Measurements from ENCODE around the gene RHEX. TPM values are rescaled to one million over a fixed set of nuclear protein-coding genes. Genes with fewer than 3 reads are reported as not detected.

Gene RHEX
- polyA plus RNA-seq, 2 of the 4 experiments (the other 2 are of a cell fraction) = not detected

DNA sequence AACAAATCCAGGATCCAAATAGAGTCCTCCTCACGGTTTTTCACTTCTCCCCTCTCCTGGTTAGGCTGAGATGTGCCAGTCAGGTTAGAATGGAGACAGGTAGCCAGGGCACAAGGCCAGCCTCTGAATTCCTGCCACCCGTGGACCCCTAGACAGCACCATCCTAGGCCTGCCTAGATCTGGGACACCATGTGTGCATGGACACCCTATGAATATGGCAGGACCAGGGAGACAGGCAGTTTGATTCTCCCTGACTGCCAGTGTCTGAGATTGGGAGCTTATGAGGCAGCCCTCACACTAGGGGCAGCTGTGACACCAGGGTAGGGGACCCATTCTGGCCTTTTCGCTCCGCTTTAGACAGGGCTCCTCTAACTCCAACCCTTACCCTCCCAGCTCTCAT, 56.7 kb downstream of the RHEX start:
- DNase-seq (ENCODE audit: low read depth in 1 of 2, low spot score in 1 of 2) = no peak
- no peak overlapping the region for H3K4me2 ChIP-seq
- ATAC-seq = no peak
- no peak overlapping the region for H3K27ac ChIP-seq
- ChIA-PET CTCF (interaction anchor here (2.1 to 21.8 kb wide), 3 partner anchors 79 to 318 kb away, joined by 9 to 325 read pairs (median 59); no protein-coding TSS in a partner anchor), POLR2A (no interaction called here)
- H3K4me1 ChIP-seq = no peaks in the 10 kb centered on the region
- WGBS (ENCODE audit: missing lambda C conversion rate) = 67% methylated on average over 3 of the region's 4 CpGs
- no peak for TF ChIP-seq POLR2A (IDR thresholded peaks at IDR 0.05; ENCODE audit: low read length)
- no peak for TF ChIP-seq PHF8 (IDR thresholded peaks at IDR 0.05; ENCODE audit: borderline replicate concordance, low read depth)
- no peak for TF ChIP-seq CBX8 (IDR thresholded peaks at IDR 0.05)
- no peak for TF ChIP-seq TFCP2L1 (CRISPR knock-in tag; IDR thresholded peaks at IDR 0.05)
- no peak for TF ChIP-seq ZSCAN20 (CRISPR knock-in tag; IDR thresholded peaks at IDR 0.05)
- TF ChIP-seq, protein P1, sequence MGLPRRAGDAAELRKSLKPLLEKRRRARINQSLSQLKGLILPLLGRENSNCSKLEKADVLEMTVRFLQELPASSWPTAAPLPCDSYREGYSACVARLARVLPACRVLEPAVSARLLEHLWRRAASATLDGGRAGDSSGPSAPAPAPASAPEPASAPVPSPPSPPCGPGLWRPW (IDR thresholded peaks at IDR 0.05) = no peak
- no peak for FAIRE-seq
- no peaks in the 10 kb centered on the region for H3K9me3 ChIP-seq
- H3K4me3 ChIP-seq = no peak overlapping the region

DNA sequence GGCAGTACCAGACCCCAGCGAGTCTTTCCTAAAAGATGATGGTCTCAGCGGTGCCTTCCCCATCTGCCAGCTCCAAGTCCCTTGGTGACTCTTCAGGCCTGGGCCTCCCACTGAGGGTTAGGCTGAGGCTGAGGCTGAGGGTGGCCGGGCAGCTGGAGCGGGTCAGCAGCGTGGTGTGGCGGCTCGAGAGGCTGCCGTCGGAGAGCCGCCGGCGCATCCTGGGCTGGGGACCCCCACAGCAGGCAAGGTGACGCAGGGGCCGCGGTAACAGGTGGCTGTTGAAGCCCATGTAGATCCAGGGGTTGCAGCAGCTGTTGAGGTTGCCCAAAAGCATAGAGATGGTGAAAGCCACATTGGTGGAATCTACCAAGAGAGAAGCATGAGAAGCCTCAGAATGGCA, 57.2 kb downstream of the RHEX start:
- ChIA-PET CTCF (interaction anchor here (1.6 to 21.8 kb wide), 4 partner anchors 79 to 318 kb away, joined by 6 to 325 read pairs (median 34); no protein-coding TSS in a partner anchor), POLR2A (no interaction called here)
- TF ChIP-seq, protein P2, sequence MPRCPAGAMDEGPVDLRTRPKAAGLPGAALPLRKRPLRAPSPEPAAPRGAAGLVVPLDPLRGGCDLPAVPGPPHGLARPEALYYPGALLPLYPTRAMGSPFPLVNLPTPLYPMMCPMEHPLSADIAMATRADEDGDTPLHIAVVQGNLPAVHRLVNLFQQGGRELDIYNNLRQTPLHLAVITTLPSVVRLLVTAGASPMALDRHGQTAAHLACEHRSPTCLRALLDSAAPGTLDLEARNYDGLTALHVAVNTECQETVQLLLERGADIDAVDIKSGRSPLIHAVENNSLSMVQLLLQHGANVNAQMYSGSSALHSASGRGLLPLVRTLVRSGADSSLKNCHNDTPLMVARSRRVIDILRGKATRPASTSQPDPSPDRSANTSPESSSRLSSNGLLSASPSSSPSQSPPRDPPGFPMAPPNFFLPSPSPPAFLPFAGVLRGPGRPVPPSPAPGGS (IDR thresholded peaks at IDR 0.05) = no peak
- TF ChIP-seq RARB (CRISPR knock-in tag; IDR thresholded peaks at IDR 0.05) (no peak), MAFK (IDR thresholded peaks at IDR 0.05; ENCODE audit: partially characterized antibody) (no peak), EHF (CRISPR knock-in tag; IDR thresholded peaks at IDR 0.05) (no peak), RCOR1 (IDR thresholded peaks at IDR 0.05; ENCODE audit: low read depth, low read length) (no peak), HEYL (CRISPR knock-in tag; IDR thresholded peaks at IDR 0.05) (no peak), EHMT2 (IDR thresholded peaks at IDR 0.05; ENCODE audit: low read depth) (no peak), NPAS2 (CRISPR knock-in tag; IDR thresholded peaks at IDR 0.05; ENCODE audit: borderline replicate concordance) (no peak), HOXB13 (CRISPR knock-in tag; IDR thresholded peaks at IDR 0.05; ENCODE audit: low read depth) (no peak), MAZ (IDR thresholded peaks at IDR 0.05; ENCODE audit: borderline replicate concordance, low read depth, low read length) (no peak), TFCP2L1 (CRISPR knock-in tag; IDR thresholded peaks at IDR 0.05) (no peak), FOSL2 (IDR thresholded peaks at IDR 0.05) (no peak), FOSL2 (CRISPR knock-in tag; IDR thresholded peaks at IDR 0.05) (no peak), HOXA7 (CRISPR knock-in tag; IDR thresholded peaks at IDR 0.05) (no peak), SMC3 (IDR thresholded peaks at IDR 0.05) (no peak), JUNB (IDR thresholded peaks at IDR 0.05) (no peak), FOXS1 (CRISPR knock-in tag; IDR thresholded peaks at IDR 0.05) (no peak), MYC (IDR thresholded peaks at IDR 0.05; ENCODE audit: borderline replicate concordance, low read length) (no peak)
- TF ChIP-seq, protein P3, sequence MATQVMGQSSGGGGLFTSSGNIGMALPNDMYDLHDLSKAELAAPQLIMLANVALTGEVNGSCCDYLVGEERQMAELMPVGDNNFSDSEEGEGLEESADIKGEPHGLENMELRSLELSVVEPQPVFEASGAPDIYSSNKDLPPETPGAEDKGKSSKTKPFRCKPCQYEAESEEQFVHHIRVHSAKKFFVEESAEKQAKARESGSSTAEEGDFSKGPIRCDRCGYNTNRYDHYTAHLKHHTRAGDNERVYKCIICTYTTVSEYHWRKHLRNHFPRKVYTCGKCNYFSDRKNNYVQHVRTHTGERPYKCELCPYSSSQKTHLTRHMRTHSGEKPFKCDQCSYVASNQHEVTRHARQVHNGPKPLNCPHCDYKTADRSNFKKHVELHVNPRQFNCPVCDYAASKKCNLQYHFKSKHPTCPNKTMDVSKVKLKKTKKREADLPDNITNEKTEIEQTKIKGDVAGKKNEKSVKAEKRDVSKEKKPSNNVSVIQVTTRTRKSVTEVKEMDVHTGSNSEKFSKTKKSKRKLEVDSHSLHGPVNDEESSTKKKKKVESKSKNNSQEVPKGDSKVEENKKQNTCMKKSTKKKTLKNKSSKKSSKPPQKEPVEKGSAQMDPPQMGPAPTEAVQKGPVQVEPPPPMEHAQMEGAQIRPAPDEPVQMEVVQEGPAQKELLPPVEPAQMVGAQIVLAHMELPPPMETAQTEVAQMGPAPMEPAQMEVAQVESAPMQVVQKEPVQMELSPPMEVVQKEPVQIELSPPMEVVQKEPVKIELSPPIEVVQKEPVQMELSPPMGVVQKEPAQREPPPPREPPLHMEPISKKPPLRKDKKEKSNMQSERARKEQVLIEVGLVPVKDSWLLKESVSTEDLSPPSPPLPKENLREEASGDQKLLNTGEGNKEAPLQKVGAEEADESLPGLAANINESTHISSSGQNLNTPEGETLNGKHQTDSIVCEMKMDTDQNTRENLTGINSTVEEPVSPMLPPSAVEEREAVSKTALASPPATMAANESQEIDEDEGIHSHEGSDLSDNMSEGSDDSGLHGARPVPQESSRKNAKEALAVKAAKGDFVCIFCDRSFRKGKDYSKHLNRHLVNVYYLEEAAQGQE (IDR thresholded peaks at IDR 0.05) = no peak
- TF ChIP-seq, protein P1 (IDR thresholded peaks at IDR 0.05) = no peak
- no peaks in the 10 kb centered on the region for H3K9me3 ChIP-seq
- FAIRE-seq (no peak), ATAC-seq (no peak), DNase-seq (ENCODE audit: low read depth in 1 of 2, low spot score in 1 of 2) (no peak)
- 81% methylated on average over 11 of the region's 15 CpGs for WGBS (ENCODE audit: missing lambda C conversion rate)
- H3K4me1 ChIP-seq = no peaks in the 10 kb centered on the region
- no peak overlapping the region for H3K4me3 ChIP-seq
- H3K4me2 ChIP-seq = no peak overlapping the region
- H3K27ac ChIP-seq = no peak overlapping the region

All from A549 (cell line).